ENCODE data around the gene LRRC14B. TPM values are rescaled to one million over a fixed set of nuclear protein-coding genes. Genes with fewer than 3 reads are reported as not detected.
"Not testable (repeated sequence)": the region's sequence is repeated elsewhere in the genome, so short reads cannot be mapped to it uniquely, and the experiment has no call there.

The LRRC14B gene
- polyA plus RNA-seq, 6 donors from 2014 or later = not detected

GRCh38 chr5:194603-195209 is 3.4 kb downstream of the LRRC14B start:
- ATAC-seq (ENCODE audit: low read depth in 2 of 2) (no peak), DNase-seq (no peak)
- H3K4me1 Mint-ChIP-seq = peaks cover 5 to 8% (median 5%) of the 10 kb centered on the region in 3 donors
- H3K27me3 Mint-ChIP-seq = peaks cover 4 to 9% (median 4%) of the 10 kb centered on the region in 3 donors
- no peak overlapping the region for H3K27ac Mint-ChIP-seq
- H3K9me3 Mint-ChIP-seq = no peaks in the 10 kb centered on the region
- no peaks in the 10 kb centered on the region for H3K36me3 Mint-ChIP-seq
- peak overlapping the region in 1 of 8 donors; percentile 74 for H3K4me3 Mint-ChIP-seq

DNA sequence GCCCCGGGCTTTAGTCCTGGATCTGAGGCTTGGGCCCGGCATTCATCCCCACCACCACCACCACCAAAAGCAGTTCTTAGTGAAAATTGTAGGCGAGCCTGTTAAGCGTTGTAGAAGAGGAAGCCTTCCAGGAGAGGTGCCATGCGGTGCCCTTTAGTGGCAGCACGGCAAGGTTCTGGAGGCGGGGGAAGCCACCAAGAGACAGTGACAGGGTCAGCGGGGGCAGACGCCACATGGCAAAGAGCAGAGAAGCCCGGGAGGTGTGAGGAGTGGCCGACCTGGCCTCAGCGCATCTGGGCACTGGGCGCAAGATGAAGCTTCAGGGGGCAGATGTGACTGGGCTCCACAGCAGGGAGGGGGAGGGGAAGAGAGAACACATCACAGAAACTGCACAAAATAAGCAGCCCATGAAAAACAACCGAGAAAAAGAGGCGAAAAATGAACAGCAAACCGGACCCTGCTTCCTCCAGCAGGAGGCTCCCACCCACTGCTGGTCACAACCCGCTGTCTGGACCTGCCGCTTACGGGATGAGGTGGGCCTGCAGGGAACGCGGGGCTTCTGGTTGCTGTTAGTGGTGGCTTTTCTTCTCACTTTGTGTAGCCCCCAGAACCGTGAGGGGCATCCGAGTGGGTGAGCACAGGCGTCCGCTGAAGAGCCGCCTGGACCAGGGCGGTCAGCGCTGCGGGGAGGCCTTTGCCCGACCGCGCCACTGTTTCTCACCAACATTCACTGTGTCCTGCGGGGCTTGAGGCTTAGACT is 4.3 kb downstream of the LRRC14B start:
- Mint-ChIP-seq H3K4me1 (peaks cover 0 to 8% (median 6%) of the 10 kb centered on the region in 3 donors), H3K27ac (no peak overlapping the region), H3K36me3 (no peaks in the 10 kb centered on the region), H3K9me3 (no peaks in the 10 kb centered on the region), H3K4me3 (no peak overlapping the region), H3K27me3 (peaks cover 0 to 4% (median 1%) of the 10 kb centered on the region in 3 donors)
- ATAC-seq (ENCODE audit: low read depth in 2 of 2) (no peak), DNase-seq (no peak)

- no peaks in the 10 kb centered on the region for H3K36me3 Mint-ChIP-seq
- no peak overlapping the region for H3K4me3 Mint-ChIP-seq
- peaks cover 5 to 11% (median 8%) of the 10 kb centered on the region in 3 donors for H3K4me1 Mint-ChIP-seq
- DNase-seq = no peak
- ATAC-seq (ENCODE audit: low read depth in 2 of 2) = no peak
- no peaks in the 10 kb centered on the region for H3K9me3 Mint-ChIP-seq
- H3K27me3 Mint-ChIP-seq = no peaks in the 10 kb centered on the region
- H3K27ac Mint-ChIP-seq = no peak overlapping the region
Measured at GRCh38 chr5:196350-196749, 5.1 kb downstream of the LRRC14B start.

DNA sequence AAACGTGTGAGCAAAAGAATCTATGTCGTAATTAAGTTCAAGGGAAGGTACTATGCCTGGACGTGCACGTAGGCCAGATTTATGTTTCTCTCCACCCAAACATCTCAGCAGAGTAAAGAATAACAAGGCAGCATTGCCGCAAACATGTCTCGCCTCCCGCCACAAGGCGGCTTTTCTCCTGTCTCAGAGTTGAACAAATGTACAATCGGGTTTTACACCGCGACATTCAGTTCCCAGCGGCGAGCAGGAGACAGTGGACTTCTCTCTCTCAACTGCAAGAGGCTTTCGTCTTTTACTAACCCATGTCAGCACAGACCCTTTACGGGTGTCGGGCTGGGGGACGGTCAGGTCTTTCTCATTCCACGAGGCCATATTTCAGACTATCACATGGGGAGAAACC is 5.7 kb downstream of the LRRC14B start:
- DNase-seq; H3K9me3 Mint-ChIP-seq; H3K4me3 Mint-ChIP-seq; H3K27ac Mint-ChIP-seq; H3K27me3 Mint-ChIP-seq; ATAC-seq (ENCODE audit: low read depth in 2 of 2); H3K36me3 Mint-ChIP-seq: not testable (repeated sequence)
- H3K4me1 Mint-ChIP-seq = peaks cover 6 to 18% (median 14%) of the 10 kb centered on the region in 3 donors

DNA sequence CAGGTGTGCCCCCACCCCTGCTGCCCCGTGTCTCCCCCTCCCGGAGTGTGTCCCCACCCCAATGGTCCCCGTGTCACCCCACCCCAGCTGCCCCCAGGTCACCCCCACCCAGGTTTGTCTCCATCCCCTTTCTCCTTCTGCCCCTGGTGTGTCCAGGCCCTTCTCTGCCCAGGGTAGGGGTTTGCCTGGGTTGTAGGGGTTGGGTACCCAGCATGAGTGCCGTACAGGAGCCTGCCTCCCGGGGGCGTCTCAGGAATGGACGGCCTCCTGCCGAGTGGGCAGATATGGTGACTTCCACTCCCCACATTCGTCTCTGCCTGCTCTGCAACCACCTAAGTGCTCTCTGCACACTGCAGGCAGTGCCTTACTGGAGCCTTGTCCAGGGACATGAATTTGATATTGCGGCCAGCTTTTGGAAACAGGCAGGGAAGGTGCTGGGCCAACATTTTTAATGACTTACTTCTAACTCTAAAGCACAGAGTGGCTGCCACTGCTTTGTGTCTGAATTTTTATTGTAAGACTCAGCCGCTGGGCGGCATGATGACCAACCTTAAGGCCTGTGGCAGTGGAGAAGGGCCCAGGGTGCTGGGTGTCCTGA is 6.7 kb downstream of the LRRC14B start:
- no peaks in the 10 kb centered on the region for H3K36me3 Mint-ChIP-seq
- ATAC-seq (ENCODE audit: low read depth in 2 of 2) (no peak), DNase-seq (no peak)
- no peaks in the 10 kb centered on the region for H3K9me3 Mint-ChIP-seq
- H3K27ac Mint-ChIP-seq = peak overlapping the region in 1 of 6 donors; percentile 56
- peaks cover 6 to 20% (median 16%) of the 10 kb centered on the region in 3 donors for H3K4me1 Mint-ChIP-seq
- H3K27me3 Mint-ChIP-seq = no peaks in the 10 kb centered on the region
- H3K4me3 Mint-ChIP-seq = no peak overlapping the region

DNA sequence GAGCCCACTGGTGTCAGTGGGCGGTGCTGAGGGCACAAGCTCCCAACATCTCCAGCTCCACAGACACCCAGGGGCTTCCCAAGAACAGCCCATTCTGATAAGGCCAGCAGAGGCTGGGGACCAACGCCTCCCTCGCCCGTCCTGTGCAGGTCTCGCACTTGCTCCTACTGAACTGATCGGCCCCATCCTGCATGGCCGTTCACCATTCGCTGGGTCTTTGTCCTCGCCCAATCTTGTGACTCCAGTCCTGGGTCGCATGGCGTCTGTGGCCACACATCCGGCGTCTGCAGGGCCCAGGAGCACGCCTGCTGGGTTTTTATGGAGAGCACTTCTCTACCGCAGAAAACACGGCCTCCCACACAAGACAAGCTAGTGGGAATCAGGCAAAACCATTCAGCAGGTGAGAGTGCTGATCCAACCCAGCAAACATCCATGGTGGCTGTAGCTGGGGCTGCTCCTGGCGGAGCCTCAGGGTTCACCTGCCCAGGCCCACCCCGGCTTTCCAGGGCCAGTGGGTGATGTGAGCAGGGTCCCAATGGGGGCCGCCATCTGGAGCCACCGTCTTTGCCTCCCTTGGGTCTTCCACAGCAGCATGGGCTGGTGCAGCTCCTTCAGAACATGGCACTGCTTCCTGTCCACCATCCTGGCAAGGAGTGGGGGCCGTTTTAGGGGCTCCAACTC is 7.4 kb downstream of the LRRC14B start:
- no peak overlapping the region for H3K27ac Mint-ChIP-seq

GRCh38 chr5:199197-199949 is 8.1 kb downstream of the LRRC14B start:
- H3K27ac Mint-ChIP-seq = peak overlapping the region in 1 of 6 donors; percentile 15
- H3K4me3 Mint-ChIP-seq = peak overlapping the region in 1 of 8 donors; percentile 68
- no peaks in the 10 kb centered on the region for H3K9me3 Mint-ChIP-seq
- ATAC-seq (ENCODE audit: low read depth in 2 of 2) = no peak
- no peak for DNase-seq
- no peaks in the 10 kb centered on the region for H3K27me3 Mint-ChIP-seq
- H3K36me3 Mint-ChIP-seq = peaks cover 0 to 2% of the 10 kb centered on the region in 2 donors
- H3K4me1 Mint-ChIP-seq = peaks cover 6 to 20% (median 16%) of the 10 kb centered on the region in 3 donors

More for the DNA sequence above, 7.4 kb downstream of the LRRC14B start:
- H3K9me3 Mint-ChIP-seq = no peaks in the 10 kb centered on the region
- peaks cover 6 to 20% (median 16%) of the 10 kb centered on the region in 3 donors for H3K4me1 Mint-ChIP-seq
- no peak overlapping the region for H3K4me3 Mint-ChIP-seq
- ATAC-seq (ENCODE audit: low read depth in 2 of 2) (no peak), DNase-seq (no peak)
- no peaks in the 10 kb centered on the region for H3K36me3 Mint-ChIP-seq
- no peaks in the 10 kb centered on the region for H3K27me3 Mint-ChIP-seq

DNA sequence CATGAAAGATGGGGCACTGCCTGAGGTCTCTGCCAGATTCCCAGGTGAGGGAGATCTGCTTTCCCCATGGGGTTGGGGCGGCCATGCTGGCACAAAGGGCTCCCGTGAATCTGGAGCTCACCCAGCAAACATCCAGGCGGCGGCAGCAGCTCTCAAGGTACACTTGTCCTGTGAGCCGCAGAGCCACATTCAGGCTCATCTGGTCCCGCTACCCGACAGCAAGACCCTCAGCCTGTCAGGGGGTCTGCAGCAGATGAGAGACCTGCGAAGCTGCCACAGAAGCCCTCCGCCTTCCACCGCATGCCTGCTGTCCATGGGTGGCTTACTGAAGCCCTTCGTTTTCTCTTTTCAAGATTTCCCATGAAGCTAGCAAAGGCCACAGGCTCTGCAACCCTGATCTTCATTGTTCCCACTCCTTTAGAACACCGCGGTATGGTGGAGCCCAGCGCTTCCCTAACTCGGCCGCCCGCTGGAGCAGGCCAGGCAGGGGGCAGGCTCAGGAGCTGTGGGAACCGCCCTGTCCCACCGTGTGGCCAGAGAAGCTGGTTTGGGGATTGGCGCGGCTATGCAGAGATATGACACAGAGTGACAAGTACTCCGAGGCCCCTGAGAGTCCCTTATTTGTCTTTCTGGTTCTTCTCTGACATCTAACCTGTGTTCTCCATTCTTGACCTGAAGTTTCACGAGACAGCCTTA is 8.8 kb downstream of the LRRC14B start:
- no peak overlapping the region for H3K4me3 Mint-ChIP-seq
- no peaks in the 10 kb centered on the region for H3K9me3 Mint-ChIP-seq
- ATAC-seq (ENCODE audit: low read depth in 2 of 2) (no peak), DNase-seq (no peak)
- H3K36me3 Mint-ChIP-seq = peaks cover 4 to 9% of the 10 kb centered on the region in 2 donors
- no peaks in the 10 kb centered on the region for H3K27me3 Mint-ChIP-seq
- H3K27ac Mint-ChIP-seq = no peak overlapping the region
- H3K4me1 Mint-ChIP-seq = peaks cover 6 to 20% (median 16%) of the 10 kb centered on the region in 3 donors

GRCh38 chr5:200985-201384 is 9.7 kb downstream of the LRRC14B start:
- H3K27ac Mint-ChIP-seq = no peak overlapping the region
- DNase-seq (no peak), ATAC-seq (ENCODE audit: low read depth in 2 of 2) (no peak)
- no peaks in the 10 kb centered on the region for H3K27me3 Mint-ChIP-seq
- H3K9me3 Mint-ChIP-seq = no peaks in the 10 kb centered on the region
- H3K36me3 Mint-ChIP-seq = peaks cover 13 to 18% of the 10 kb centered on the region in 2 donors
- peaks cover 6 to 20% (median 16%) of the 10 kb centered on the region in 3 donors for H3K4me1 Mint-ChIP-seq
- no peak overlapping the region for H3K4me3 Mint-ChIP-seq

DNA sequence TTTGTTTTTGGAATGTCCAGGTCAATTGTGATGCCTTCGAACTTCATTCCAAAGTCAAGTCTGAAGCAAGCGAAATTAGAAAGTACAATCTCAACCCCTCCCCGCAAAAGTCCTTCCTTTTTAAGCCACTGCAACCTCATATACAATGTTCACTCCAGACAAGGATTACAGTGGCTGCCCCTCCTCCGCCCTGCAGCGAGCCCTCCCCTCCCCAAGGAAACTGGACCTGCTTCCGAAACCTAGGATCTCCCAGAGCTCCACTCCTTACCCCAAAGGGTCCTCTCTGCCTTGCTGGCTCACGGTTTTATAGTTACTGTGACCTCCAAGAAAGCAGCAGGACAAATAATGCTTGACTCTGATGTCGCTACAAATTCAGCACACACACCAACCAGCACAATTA is 10.4 kb downstream of the LRRC14B start:
- ATAC-seq (ENCODE audit: low read depth in 2 of 2) (no peak), DNase-seq (no peak)
- Mint-ChIP-seq H3K36me3 (peaks cover 17 to 20% of the 10 kb centered on the region in 2 donors), H3K27ac (no peak overlapping the region), H3K9me3 (no peaks in the 10 kb centered on the region), H3K4me3 (no peak overlapping the region), H3K27me3 (no peaks in the 10 kb centered on the region), H3K4me1 (peaks cover 6 to 20% (median 16%) of the 10 kb centered on the region in 3 donors)

DNA sequence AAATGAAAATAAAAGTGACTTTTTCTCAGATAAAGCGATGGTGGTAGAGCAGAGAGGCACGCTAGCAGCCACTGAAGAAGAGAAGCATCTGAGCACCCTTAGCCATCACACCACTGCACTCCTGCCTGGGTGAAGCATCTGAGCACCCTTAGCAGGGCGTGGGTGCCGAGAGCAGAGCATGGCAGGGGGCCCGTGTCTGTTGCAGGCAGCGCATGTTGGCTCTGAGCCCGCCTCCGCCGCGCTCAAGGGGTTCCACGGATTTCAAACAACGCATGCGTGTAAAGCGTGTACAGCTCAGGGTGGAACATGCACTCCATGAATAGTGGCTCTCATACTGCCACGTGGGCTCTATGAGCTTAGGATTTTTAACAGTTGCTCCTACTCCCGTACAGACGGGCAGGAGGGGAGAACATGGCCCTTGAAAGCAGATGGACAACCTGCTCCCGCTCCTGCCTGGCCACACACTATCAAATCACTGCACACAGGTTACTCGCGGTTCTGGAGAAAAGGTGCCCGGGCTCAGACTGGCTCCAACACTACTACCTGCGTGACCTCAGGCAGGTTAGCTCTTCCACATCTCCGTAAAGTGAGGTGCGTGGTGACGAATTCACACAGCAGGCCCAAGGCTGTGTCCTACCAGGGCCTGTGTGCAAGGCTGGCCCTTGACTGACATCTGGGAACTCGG is 12.1 kb downstream of the LRRC14B start:
- DNase-seq (no peak), ATAC-seq (ENCODE audit: low read depth in 2 of 2) (no peak)
- Mint-ChIP-seq H3K27ac (no peak overlapping the region), H3K4me3 (no peak overlapping the region), H3K36me3 (peaks cover 21 to 36% of the 10 kb centered on the region in 2 donors), H3K4me1 (peaks cover 17 to 28% (median 17%) of the 10 kb centered on the region in 3 donors), H3K9me3 (no peaks in the 10 kb centered on the region), H3K27me3 (no peaks in the 10 kb centered on the region)

DNA sequence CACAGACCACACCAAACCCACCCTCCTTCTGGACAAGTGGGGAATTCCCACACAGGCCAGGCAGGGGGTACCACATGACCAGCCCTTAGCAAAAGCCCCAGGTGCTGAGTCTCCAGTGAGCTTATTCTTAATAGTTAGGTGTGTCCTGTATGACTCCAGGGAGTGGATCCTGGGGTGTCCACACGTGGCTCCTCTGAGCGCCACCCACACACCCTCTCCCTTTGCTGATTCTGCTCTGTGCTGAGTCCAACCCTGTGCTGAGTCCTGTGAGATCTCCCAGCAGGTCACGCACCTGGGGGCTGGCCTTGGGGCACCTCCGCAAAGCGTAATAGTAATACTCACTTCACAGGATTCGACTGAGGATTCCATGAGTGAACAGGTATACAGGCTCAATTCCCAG is 12.7 kb downstream of the LRRC14B start:
- Mint-ChIP-seq H3K9me3 (no peaks in the 10 kb centered on the region), H3K4me3 (no peak overlapping the region), H3K4me1 (peaks cover 17 to 28% (median 20%) of the 10 kb centered on the region in 3 donors), H3K27me3 (no peaks in the 10 kb centered on the region), H3K36me3 (peaks cover 21 to 36% of the 10 kb centered on the region in 2 donors), H3K27ac (no peak overlapping the region)
- no peak for ATAC-seq (ENCODE audit: low read depth in 2 of 2)
- no peak for DNase-seq

All from naive B cell (primary cell).